Measurements from ENCODE around the gene IPO13.
A peak's percentile ranks its signal among the peaks of the same experiment; 100 is the strongest.

The IPO13 gene

DNA sequence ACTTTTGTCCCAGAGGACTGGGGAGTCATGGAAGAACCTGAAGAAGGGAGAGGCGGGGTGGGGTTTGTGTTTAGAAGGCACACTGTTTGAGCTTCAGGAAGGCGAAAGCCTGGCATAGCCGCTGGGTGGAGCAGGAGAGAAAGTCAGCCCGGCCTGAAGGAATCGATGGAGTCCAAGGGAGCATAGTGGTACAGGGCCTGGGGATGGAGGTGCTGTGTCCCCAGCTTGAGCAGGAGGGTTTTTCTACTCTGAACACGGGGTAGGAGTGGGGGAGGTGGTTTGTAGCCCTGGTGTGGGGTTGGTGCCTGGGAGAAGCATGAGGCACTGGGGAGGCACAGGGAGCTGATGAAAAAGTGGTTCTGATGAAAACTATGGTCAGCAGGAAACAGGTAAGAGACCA, 40.0 kb downstream of the IPO13 start:
- Histone ChIP-seq H3K4me3 (ENCODE audit: low read depth, low read length) (no peak overlapping the region), H3K9ac (no peak overlapping the region), H3K79me2 (no peaks in the 10 kb centered on the region), H2AFZ (no peak overlapping the region), H3K9me3 (ENCODE audit: control insufficient read depth, low read length) (no peaks in the 10 kb centered on the region), H3K4me1 (peaks cover 2% of the 10 kb centered on the region), H3K27me3 (ENCODE audit: control insufficient read depth, insufficient read depth, low read length) (no peaks in the 10 kb centered on the region), H3K27ac (no peak overlapping the region), H3K4me2 (ENCODE audit: low read length) (no peak overlapping the region), H3K36me3 (ENCODE audit: control insufficient read depth, insufficient read depth, low read length) (no peaks in the 10 kb centered on the region)
- TF ChIP-seq CTCF (IDR thresholded peaks at IDR 0.05) = no peak

DNA sequence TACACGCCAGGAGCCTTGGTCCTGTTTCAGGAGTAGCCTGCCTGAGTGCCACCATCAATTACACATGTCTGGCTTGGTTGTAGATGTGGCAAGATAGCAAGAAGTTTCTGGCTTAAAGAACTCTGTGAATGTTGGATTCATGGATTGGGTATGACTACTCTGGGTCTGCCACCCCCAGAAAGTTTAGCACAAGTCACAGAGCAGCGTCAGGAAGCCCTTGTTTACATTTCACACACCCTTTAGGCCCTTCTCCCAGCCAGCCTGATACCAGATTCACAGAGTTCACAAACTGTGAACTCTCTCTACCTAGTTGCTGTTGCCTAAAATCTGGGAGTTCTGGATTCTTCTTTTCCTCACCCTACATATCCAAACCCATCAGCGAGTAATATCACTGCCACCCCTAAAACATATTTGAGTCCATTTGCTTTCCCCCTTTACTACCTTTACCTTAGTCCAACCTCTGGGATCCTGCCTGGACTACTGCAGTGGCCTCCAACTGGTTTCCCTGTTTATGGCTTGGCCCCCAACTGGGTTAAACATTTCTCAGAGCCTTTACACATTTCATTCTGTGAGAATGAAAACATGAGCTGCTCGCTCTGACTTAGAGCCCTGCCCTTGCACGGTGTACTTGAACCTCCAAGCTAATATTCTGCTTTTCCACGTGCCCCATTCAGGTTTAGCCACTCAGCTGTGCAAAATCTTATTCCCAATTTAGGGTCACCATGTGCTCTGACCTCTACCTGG, 40.6 kb downstream of the IPO13 start:
- H3K4me1 ChIP-seq = peaks cover 2% of the 10 kb centered on the region
- H3K79me2 ChIP-seq = no peaks in the 10 kb centered on the region
- no peaks in the 10 kb centered on the region for H3K9me3 ChIP-seq (ENCODE audit: control insufficient read depth, low read length)
- H3K4me3 ChIP-seq (ENCODE audit: low read depth, low read length) = no peak overlapping the region
- H3K36me3 ChIP-seq (ENCODE audit: control insufficient read depth, insufficient read depth, low read length) = no peaks in the 10 kb centered on the region
- H3K9ac ChIP-seq = no peak overlapping the region
- H3K4me2 ChIP-seq (ENCODE audit: low read length) = no peak overlapping the region
- H3K27ac ChIP-seq = no peak overlapping the region
- TF ChIP-seq CTCF (IDR thresholded peaks at IDR 0.05) = no peak
- H3K27me3 ChIP-seq (ENCODE audit: control insufficient read depth, insufficient read depth, low read length) = no peaks in the 10 kb centered on the region
- no peak overlapping the region for H2AFZ ChIP-seq

DNA sequence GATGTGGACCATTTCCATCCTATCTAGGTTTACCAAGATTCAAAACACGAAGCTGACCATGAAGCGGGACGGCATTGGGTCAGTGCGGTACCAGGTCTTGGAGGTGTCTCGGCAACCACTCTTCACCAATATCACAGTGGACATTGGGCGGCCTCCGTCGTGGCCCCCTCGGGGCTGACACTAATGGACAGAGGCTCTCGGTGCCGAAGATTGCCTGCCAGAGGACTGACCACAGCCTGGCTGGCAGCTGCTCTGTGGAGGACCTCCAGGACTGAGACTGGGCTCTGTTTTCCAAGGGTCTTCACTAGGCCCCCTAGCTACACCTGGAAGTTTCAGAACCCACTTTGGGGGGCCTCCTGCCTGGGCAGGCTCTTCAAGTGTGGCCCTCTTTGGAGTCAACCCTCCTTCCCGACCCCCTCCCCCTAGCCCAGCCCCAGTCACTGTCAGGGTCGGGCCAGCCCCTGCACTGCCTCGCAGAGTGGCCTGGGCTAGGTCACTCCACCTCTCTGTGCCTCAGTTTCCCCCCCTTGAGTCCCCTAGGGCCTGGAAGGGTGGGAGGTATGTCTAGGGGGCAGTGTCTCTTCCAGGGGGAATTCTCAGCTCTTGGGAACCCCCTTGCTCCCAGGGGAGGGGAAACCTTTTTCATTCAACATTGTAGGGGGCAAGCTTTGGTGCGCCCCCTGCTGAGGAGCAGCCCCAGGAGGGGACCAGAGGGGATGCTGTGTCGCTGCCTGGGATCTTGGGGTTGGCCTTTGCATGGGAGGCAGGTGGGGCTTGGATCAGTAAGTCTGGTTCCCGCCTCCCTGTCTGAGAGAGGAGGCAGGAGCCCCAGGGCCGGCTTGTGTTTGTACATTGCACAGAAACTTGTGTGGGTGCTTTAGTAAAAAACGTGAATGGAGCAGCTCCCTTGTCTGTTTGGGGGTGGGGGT, 43.8 kb downstream of the IPO13 start:
- peak overlapping the region; percentile 87 for H3K4me2 ChIP-seq (ENCODE audit: low read length)
- no peak for TF ChIP-seq CTCF (IDR thresholded peaks at IDR 0.05)
- H3K9me3 ChIP-seq (ENCODE audit: control insufficient read depth, low read length) = no peaks in the 10 kb centered on the region
- peak overlapping the region; percentile 85 for H2AFZ ChIP-seq
- peaks cover 2% of the 10 kb centered on the region for H3K4me1 ChIP-seq
- no peaks in the 10 kb centered on the region for H3K79me2 ChIP-seq
- no peaks in the 10 kb centered on the region for H3K36me3 ChIP-seq (ENCODE audit: control insufficient read depth, insufficient read depth, low read length)
- no peaks in the 10 kb centered on the region for H3K27me3 ChIP-seq (ENCODE audit: control insufficient read depth, insufficient read depth, low read length)
- H3K27ac ChIP-seq = peak overlapping the region; percentile 86
- no peak overlapping the region for H3K9ac ChIP-seq
- peak overlapping the region; percentile 70 for H3K4me3 ChIP-seq (ENCODE audit: low read depth, low read length)

DNA sequence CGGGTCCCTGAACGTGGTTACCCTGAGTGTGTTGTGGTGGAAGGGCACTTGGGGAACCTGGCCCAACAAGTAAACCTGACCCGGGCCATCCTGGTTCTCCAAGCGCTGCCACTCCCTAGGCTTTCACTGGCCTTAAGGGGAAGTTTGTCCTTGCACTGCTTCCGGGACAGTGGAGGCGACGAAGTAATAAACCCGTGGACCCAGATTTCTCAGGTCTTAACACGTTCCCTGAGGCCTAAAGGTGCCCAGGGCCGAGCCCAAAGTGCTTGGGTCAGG, 44.4 kb downstream of the IPO13 start:
- no peak for TF ChIP-seq CTCF (IDR thresholded peaks at IDR 0.05)

More for the DNA sequence above, 44.4 kb downstream of the IPO13 start:
- Histone ChIP-seq H3K36me3 (ENCODE audit: control insufficient read depth, insufficient read depth, low read length) (no peaks in the 10 kb centered on the region), H3K79me2 (no peaks in the 10 kb centered on the region), H3K27ac (peak overlapping the region; percentile 86), H3K27me3 (ENCODE audit: control insufficient read depth, insufficient read depth, low read length) (no peaks in the 10 kb centered on the region), H2AFZ (peak overlapping the region; percentile 85), H3K9ac (no peak overlapping the region), H3K4me1 (peaks cover 2% of the 10 kb centered on the region), H3K9me3 (ENCODE audit: control insufficient read depth, low read length) (no peaks in the 10 kb centered on the region), H3K4me2 (ENCODE audit: low read length) (peak overlapping the region; percentile 87), H3K4me3 (ENCODE audit: low read depth, low read length) (peak overlapping the region; percentile 70)

Data from parathyroid adenoma (tissue), 2 donors.